IPS DF 4.7 (cell line): Measurements from ENCODE around the gene OR7E24.
"Not testable (repeated sequence)": the region's sequence is repeated elsewhere in the genome, so short reads cannot be mapped to it uniquely, and the experiment has no call there.

Source experiments
- DNase-seq: peaks from one replicate; pipeline ENCODE4 v3.0.0-alpha.2; 2013; ENCODE audit warnings: low spot score; ENCODE audit errors: extremely low read depth

Gene OR7E24

GRCh38 chr19:9250630-9251029 is at the start of gene OR7E24:
Gene OR7E24, plus strand, starts transcription at chr19:9250930. Its CDS starts 114 bp downstream, at chr19:9251044.
- no peak for DNase-seq

GRCh38 chr19:9205501-9206113 is 45.1 kb upstream of the OR7E24 start:
- DNase-seq, result no peak

GRCh38 chr19:9219489-9219888 is 31.2 kb upstream of the OR7E24 start, which contains the start of gene OR7D4:
Gene OR7D4, minus strand, starts transcription at chr19:9219589. Its CDS starts 4,752 bp downstream, at chr19:9214837.
- no peak for DNase-seq

GRCh38 chr19:9251236-9251635 is 506 bp downstream of the OR7E24 start:
- DNase-seq, result no peak

- not testable (repeated sequence) for DNase-seq
These were observed 32.8 kb downstream of the OR7E24 start for GRCh38 chr19:9283485-9283884.

- DNase-seq, result no peak
These were observed 38.6 kb downstream of the OR7E24 start for GRCh38 chr19:9289231-9289884.

- no peak for DNase-seq
These were observed 44.7 kb downstream of the OR7E24 start for GRCh38 chr19:9295411-9295849.

- no peak for DNase-seq
These were observed 45.6 kb downstream of the OR7E24 start for GRCh38 chr19:9296336-9296735.
